ENCODE results near the gene LRRC36. TPM values are rescaled to one million over a fixed set of nuclear protein-coding genes. Genes with fewer than 3 reads are reported as not detected.

Gene LRRC36
- total and polyA plus RNA-seq, 2 donors (not counting 3 experiments of a cell fraction or from before 2014, with no cell fraction given): 0.30 to 2.0 TPM

- no peaks in the 10 kb centered on the region for H3K4me1 ChIP-seq (ENCODE audit: control insufficient read depth, extremely low read depth, insufficient read depth, low read length)
- intact Hi-C loops (cut with micrococcal nuclease): no loop called here
- H3K36me3 ChIP-seq (ENCODE audit: control insufficient read depth in 2 of 2, extremely low read depth in 1 of 2, insufficient read depth in 2 of 2, low read length in 2 of 2): no peaks in the 10 kb centered on the region
- TF ChIP-seq MAX (IDR thresholded peaks at IDR 0.05; ENCODE audit: insufficient read depth, insufficient read length) (no peak), MYC (IDR thresholded peaks at IDR 0.05; ENCODE audit: low read depth, low read length) (no peak), FOS (IDR thresholded peaks at IDR 0.05; ENCODE audit: borderline replicate concordance, insufficient read depth, low read length) (no peak)
- H4K20me1 ChIP-seq (replicated peaks; ENCODE audit: control insufficient read depth, extremely low read depth, insufficient read depth, low read length): no peaks in the 10 kb centered on the region
- no peaks in the 10 kb centered on the region for H3K9me3 ChIP-seq (replicated peaks; ENCODE audit: control insufficient read depth, insufficient read depth, low read length)
- no peaks in the 10 kb centered on the region for H3K79me2 ChIP-seq (ENCODE audit: control insufficient read depth, insufficient read depth, low read length)
- DNase-seq (ENCODE audit: low read depth, low spot score): no peak
- H3K9ac ChIP-seq (replicated peaks; ENCODE audit: extremely low read depth, insufficient read depth, low read length): no peak overlapping the region
- H3K4me2 ChIP-seq (ENCODE audit: insufficient read depth, low read length): no peak overlapping the region
- no peak overlapping the region for H2AFZ ChIP-seq (ENCODE audit: low read depth, low read length)
- H3K27ac ChIP-seq (ENCODE audit: insufficient read depth, low read depth, low read length): no peak overlapping the region
- H3K4me3 ChIP-seq (replicated peaks in 1 of 3; ENCODE audit: insufficient read depth in 1 of 3, low read depth in 1 of 3, low read length in 3 of 3): no peak overlapping the region
- no peaks in the 10 kb centered on the region for H3K9me1 ChIP-seq (replicated peaks; ENCODE audit: control insufficient read depth, extremely low read depth, insufficient read depth, low read length)
- no peak for FAIRE-seq
- POLR2A ChIA-PET: no interaction called here
- no TSS peak for BruUV-seq (replicated peaks)
- dilution Hi-C loops (cut with MboI; ENCODE audit: extremely low pct_ligation_motif_present, low sequenced_read_pairs): no loop called here
- CTCF ChIA-PET: interaction anchor here (0.7 kb wide), 1 partner anchor 22 kb away, joined by 4 read pairs; the partner anchor contains the start of genes KCTD19 and LRRC36
- no peaks in the 10 kb centered on the region for H3K27me3 ChIP-seq (ENCODE audit: control insufficient read depth in 2 of 2, insufficient read depth in 2 of 2, low read length in 2 of 2)
These were observed 21.2 kb upstream of the LRRC36 start for GRCh38 chr16:67305216-67306071.

DNA sequence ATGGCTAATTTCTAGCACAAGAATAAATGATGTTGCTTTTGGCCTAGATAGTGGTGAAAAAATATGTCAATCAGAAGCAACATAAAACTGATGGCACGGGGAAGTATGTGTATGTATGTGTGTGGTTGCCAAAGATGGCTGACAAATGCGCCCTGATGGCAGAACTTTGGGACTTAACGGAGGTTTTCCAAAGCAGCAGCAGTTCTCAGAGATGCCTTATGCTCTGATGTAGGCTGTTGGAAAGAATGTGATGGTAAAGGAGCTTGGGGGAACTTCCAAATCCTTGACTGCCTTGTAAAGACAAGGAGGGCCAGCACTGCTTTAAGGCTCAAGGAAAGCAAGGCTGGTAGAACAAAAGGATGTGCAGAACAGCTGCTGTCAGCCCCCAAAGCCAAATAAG, 16.1 kb upstream of the LRRC36 start:
- peaks cover 12% of the 10 kb centered on the region for H3K4me1 ChIP-seq (ENCODE audit: control insufficient read depth, extremely low read depth, insufficient read depth, low read length)
- no peak overlapping the region for H3K9ac ChIP-seq (replicated peaks; ENCODE audit: extremely low read depth, insufficient read depth, low read length)
- intact Hi-C loops (cut with micrococcal nuclease): loop anchor here (10.0 kb wide), 1 partner anchor 594 kb away; no protein-coding TSS in a partner anchor
- H3K79me2 ChIP-seq (ENCODE audit: control insufficient read depth, insufficient read depth, low read length): no peaks in the 10 kb centered on the region
- ChIA-PET POLR2A (no interaction called here), CTCF (interaction anchor here (1.6 kb wide), 1 partner anchor 50 kb away, joined by 5 read pairs; no protein-coding TSS in a partner anchor)
- no peaks in the 10 kb centered on the region for H3K36me3 ChIP-seq (ENCODE audit: control insufficient read depth in 2 of 2, extremely low read depth in 1 of 2, insufficient read depth in 2 of 2, low read length in 2 of 2)
- H3K9me1 ChIP-seq (replicated peaks; ENCODE audit: control insufficient read depth, extremely low read depth, insufficient read depth, low read length): no peaks in the 10 kb centered on the region
- no peaks in the 10 kb centered on the region for H3K9me3 ChIP-seq (replicated peaks; ENCODE audit: control insufficient read depth, insufficient read depth, low read length)
- H4K20me1 ChIP-seq (replicated peaks; ENCODE audit: control insufficient read depth, extremely low read depth, insufficient read depth, low read length): no peaks in the 10 kb centered on the region
- DNase-seq (ENCODE audit: low read depth, low spot score) (no peak), FAIRE-seq (no peak)
- no peak overlapping the region for H3K27ac ChIP-seq (ENCODE audit: insufficient read depth, low read depth, low read length)
- H3K4me3 ChIP-seq (replicated peaks in 1 of 3; ENCODE audit: insufficient read depth in 1 of 3, low read depth in 1 of 3, low read length in 3 of 3): no peak overlapping the region
- no TSS peak for BruUV-seq (replicated peaks)
- no peaks in the 10 kb centered on the region for H3K27me3 ChIP-seq (ENCODE audit: control insufficient read depth in 2 of 2, insufficient read depth in 2 of 2, low read length in 2 of 2)
- TF ChIP-seq, protein P1, sequence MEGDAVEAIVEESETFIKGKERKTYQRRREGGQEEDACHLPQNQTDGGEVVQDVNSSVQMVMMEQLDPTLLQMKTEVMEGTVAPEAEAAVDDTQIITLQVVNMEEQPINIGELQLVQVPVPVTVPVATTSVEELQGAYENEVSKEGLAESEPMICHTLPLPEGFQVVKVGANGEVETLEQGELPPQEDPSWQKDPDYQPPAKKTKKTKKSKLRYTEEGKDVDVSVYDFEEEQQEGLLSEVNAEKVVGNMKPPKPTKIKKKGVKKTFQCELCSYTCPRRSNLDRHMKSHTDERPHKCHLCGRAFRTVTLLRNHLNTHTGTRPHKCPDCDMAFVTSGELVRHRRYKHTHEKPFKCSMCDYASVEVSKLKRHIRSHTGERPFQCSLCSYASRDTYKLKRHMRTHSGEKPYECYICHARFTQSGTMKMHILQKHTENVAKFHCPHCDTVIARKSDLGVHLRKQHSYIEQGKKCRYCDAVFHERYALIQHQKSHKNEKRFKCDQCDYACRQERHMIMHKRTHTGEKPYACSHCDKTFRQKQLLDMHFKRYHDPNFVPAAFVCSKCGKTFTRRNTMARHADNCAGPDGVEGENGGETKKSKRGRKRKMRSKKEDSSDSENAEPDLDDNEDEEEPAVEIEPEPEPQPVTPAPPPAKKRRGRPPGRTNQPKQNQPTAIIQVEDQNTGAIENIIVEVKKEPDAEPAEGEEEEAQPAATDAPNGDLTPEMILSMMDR (IDR thresholded peaks at IDR 0.05; ENCODE audit: extremely low read depth in 1 of 2, insufficient read depth in 1 of 2, low read depth in 1 of 2, low read length in 2 of 2): no peak
- TF ChIP-seq EZH2 (IDR thresholded peaks at IDR 0.05; ENCODE audit: borderline replicate concordance, low read depth, low read length, severe bottlenecking) (no peak), JUN (IDR thresholded peaks at IDR 0.05; ENCODE audit: borderline replicate concordance, insufficient read depth, insufficient read length, low read depth) (no peak), MYC (IDR thresholded peaks at IDR 0.05; ENCODE audit: low read depth, low read length) (no peak), FOS (IDR thresholded peaks at IDR 0.05; ENCODE audit: borderline replicate concordance, insufficient read depth, low read length) (no peak), MAX (IDR thresholded peaks at IDR 0.05; ENCODE audit: insufficient read depth, insufficient read length) (no peak), GATA2 (IDR thresholded peaks at IDR 0.05; ENCODE audit: insufficient read depth, insufficient read length, low read depth, low read length) (no peak)
- H3K4me2 ChIP-seq (ENCODE audit: insufficient read depth, low read length): no peak overlapping the region
- H2AFZ ChIP-seq (ENCODE audit: low read depth, low read length): no peak overlapping the region
- dilution Hi-C loops (cut with MboI; ENCODE audit: extremely low pct_ligation_motif_present, low sequenced_read_pairs): no loop called here
